Measurements from ENCODE around the gene NODAL. TPM values are rescaled to one million over a fixed set of nuclear protein-coding genes. Genes with fewer than 3 reads are reported as not detected.

Gene NODAL
- total RNA-seq, 1 donor, result not detected

DNA sequence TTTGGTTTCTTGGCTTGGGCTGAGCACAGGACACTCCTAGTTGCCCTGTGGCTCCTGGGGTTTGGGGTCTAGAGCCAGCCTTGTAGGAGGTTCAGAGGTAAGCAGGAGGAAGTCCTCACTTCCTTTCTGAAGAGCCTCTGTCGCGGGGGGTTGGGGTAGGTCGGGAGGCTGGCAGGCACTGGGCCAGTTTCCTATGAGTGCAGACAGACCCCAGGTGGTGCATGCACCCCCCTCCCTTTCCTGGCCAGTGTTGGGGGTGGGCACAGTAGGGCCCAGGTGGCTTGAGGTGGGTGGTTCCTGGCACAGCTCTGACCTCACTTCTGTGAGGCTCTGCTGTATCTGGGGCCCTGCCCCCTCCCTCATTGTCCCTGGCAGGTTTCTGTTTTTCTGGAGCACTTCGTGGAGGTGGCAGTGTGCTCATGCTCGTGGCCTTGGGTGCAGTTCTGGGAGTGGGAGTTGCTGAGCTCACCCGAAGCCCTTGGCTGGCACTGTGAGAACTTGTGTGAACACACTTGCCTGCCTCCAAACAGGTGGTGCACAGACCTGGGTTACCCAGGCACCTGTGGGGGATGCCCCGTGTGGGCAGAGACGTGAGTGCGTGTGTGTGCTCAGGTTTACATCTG is 38.9 kb upstream of the NODAL start:
- no peak for DNase-seq (ENCODE audit: low read depth)

DNA sequence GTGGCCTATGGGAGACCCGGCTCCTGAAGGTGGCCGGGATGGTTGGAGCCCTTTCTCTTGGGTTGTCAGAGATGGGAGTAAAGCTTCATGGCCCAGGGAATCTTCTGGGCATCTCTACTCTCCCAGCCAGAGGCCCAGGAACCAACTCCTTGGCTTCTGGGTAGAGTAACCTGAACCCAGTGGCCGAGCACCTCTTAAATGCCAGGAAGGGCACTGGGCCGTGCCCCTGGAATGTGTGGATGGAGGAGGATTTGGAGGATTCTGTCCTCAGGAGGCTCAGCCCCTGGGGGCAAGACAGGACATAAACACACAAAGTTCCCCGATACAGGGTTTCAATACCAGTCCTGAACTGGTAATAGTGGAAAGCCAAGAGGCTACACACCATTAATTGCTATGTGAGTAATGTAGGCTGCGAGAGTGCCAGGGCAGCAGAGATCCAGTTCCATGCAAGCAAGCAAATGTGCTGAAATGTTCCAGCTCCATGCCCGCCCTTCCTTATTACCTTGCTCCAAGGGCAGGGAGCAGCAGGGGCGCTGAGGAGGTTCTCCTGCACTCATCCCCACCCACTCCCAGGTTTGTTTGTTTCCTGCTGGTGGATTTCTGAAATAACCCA is 38.3 kb upstream of the NODAL start:
- TF ChIP-seq, protein P1, sequence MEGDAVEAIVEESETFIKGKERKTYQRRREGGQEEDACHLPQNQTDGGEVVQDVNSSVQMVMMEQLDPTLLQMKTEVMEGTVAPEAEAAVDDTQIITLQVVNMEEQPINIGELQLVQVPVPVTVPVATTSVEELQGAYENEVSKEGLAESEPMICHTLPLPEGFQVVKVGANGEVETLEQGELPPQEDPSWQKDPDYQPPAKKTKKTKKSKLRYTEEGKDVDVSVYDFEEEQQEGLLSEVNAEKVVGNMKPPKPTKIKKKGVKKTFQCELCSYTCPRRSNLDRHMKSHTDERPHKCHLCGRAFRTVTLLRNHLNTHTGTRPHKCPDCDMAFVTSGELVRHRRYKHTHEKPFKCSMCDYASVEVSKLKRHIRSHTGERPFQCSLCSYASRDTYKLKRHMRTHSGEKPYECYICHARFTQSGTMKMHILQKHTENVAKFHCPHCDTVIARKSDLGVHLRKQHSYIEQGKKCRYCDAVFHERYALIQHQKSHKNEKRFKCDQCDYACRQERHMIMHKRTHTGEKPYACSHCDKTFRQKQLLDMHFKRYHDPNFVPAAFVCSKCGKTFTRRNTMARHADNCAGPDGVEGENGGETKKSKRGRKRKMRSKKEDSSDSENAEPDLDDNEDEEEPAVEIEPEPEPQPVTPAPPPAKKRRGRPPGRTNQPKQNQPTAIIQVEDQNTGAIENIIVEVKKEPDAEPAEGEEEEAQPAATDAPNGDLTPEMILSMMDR (IDR thresholded peaks at IDR 0.05; ENCODE audit: insufficient read depth, low read length), result no peak
- DNase-seq (ENCODE audit: low read depth), result no peak
- no peak overlapping the region for H3K4me3 ChIP-seq (ENCODE audit: low read depth, low read length)

More for the DNA sequence above, 38.9 kb upstream of the NODAL start:
- H3K4me3 ChIP-seq (ENCODE audit: low read depth, low read length), result no peak overlapping the region
- TF ChIP-seq, protein P1 (IDR thresholded peaks at IDR 0.05; ENCODE audit: insufficient read depth, low read length), result no peak

DNA sequence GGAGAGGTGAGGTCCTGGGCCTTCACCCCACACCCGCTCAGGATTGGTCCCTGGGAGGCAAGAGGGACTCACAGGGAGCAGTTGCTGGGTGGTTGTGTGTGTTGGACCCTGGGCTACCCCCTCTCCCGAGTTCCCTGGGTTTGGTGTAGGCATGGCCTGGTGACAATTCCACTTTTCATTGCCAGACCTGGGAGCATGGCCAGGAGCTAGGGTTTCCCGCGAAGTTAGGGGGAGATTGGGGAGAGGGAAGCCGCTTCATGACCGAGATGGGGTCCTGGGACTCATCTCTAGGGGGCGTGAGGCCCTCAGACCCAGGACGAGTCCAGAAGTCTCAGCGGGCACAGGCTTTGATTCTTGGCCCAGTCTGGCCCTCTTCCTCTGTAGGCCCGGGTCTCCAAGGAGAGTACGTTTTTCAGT is 37.7 kb upstream of the NODAL start:
- H3K4me3 ChIP-seq (ENCODE audit: low read depth, low read length), result peak overlapping the region; percentile 22
- TF ChIP-seq, protein P1 (IDR thresholded peaks at IDR 0.05; ENCODE audit: insufficient read depth, low read length), result no peak
- no peak for DNase-seq (ENCODE audit: low read depth)

DNA sequence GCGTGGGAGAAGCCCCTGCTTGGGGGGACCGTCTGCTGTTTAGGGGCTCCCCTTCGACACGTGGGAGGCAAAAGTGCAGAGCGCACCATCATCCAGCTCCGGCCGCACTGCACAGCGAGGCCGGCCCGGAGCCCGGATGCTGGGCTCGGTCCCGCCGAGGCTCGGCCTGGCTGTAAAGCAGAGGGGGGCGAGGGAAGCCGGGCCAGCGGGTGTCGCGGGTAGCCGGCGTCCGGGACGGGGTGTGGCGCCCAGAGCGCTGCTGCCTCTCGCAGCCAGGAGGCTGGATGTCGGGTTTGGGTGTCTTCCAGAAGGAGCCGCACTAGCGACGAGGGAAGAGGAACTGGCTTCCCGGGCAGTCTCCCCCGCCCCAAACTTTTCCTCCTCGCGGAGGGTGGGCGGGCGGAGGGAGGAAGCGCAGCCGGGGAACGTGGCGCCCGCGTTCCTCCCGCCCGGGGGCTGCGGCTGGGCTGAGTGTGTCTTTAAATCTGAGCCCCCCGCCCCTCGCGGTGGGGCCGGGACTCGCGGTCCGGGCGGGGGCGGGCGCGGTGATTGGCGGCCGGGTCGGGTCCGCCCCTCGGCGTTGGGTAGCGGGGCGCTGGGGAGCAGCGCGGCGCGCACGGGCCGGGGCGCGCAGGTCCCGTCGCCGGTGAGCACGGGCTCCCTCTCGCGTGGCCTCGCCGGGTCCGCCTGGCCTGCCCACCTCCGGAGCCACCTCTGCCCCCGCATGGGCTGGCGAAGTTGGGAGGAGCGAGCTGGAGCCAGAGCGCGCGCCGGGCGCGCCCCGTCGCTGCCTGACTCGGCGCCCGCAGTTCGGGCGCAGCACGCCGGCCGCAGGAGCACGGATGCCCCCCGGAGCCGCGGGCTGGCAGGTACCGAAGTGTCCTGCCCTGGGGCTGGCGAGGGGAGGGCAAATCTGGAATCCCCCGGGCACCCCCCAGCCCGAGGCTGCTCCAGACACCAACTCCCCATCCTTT is 37.0 kb upstream of the NODAL start, which contains the start of gene PALD1:
PALD1 (plus strand) TSS at position 577 of the 974 bp plus-strand sequence. CDS start 47,185 bp downstream, outside the sequence.
- TF ChIP-seq, protein P1 (IDR thresholded peaks at IDR 0.05; ENCODE audit: insufficient read depth, low read length), result peak; percentile 30
- DNase-seq (ENCODE audit: low read depth), result peak; percentile 10
- H3K4me3 ChIP-seq (ENCODE audit: low read depth, low read length), result peak within 1 kb of the TSS; percentile 54

DNA sequence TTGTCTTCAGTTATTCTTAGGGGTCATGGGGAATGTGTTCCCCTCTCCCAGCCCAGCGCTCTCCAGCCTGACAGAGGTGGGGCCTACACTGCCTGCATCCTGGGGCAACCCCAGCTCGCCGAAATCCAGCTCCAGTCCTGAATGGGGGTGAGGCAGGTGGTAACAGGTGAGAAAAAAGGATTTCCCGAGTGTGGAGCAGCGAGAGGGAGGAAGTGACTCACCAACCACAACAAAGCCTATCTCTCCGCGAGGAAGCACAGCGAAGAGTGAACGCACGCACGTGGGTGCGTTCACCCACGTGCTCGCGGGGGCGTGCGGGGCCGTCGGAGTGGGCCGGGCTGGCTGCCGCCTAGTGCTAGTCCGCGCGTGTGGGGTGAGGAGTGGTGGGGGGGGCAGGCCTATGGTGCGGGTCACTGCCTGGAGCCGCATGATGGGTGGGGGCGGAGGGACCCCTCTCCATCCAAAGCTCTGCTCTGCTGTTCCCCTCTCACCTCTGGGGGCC is 36.2 kb upstream of the NODAL start:
- TF ChIP-seq, protein P1 (IDR thresholded peaks at IDR 0.05; ENCODE audit: insufficient read depth, low read length), result no peak
- DNase-seq (ENCODE audit: low read depth), result peak; percentile 15
- H3K4me3 ChIP-seq (ENCODE audit: low read depth, low read length), result no peak overlapping the region

DNA sequence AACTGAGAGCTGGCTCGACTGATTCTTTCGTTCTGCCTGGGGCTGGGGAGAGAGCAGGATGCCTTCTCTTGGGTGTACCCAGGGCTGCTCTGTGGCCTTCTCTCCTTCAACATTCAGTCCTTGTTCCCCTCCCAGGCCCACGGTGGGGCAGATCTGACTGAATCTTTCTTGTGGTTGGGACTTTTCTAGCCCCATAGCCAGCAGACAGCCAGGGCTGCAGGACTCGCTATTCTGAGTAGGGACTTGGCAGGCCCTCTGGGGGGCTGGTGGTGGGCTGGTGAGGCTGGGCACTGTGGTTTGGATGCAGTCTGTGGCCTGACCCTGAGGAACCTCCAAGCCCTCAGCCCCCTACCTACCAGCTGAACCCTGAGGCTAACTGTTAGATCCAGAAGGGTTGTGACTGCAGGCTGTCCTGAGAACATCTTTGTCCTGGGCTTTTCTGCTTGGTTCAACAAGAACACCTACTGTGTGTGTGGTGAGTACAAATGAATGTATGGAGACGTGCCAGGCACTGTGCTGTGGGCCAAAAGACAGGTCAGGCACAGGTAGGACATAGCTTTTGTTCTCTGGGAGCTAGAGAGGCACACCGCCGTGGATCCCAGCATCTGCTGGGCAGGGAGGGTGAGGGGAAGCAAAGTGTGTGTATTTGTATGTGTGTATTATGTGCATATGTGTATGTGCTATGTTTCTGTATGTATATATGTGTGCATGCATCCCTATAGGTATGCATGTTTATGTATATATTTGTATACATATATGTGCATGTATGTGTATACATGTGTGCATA is 35.0 kb upstream of the NODAL start:
- TF ChIP-seq, protein P1 (IDR thresholded peaks at IDR 0.05; ENCODE audit: insufficient read depth, low read length), result no peak
- no peak overlapping the region for H3K4me3 ChIP-seq (ENCODE audit: low read depth, low read length)
- DNase-seq (ENCODE audit: low read depth), result no peak
